PC-3 (cell line): ENCODE data around the gene TRAPPC13. TPM values are rescaled to one million over a fixed set of nuclear protein-coding genes. Genes with fewer than 3 reads are reported as not detected.

Experiments
- ATAC-seq: fragments of 200-7000 bp; cut with Tn5 transposase; 2 replicates; pipeline ENCODE4 v1.9.1; 2020; ENCODE audit warnings: mild to moderate bottlenecking, moderate library complexity
- BruUV-seq: library from RNA; stranded (reverse); fragments of 400-500 nt; replicated peaks from 2 replicates; lab custom pipeline; 2021; lab: Mats Ljungman, UMichigan
- CTCF ChIA-PET: fragments of 300-600 bp; sonication (Branson Sonifier 250); formaldehyde crosslinking; loops from one replicate; lab custom pipeline; 2022; ENCODE audit warnings: antibody characterized with exemption; lab: Charles Lee
- POLR2A ChIA-PET: fragments of 300-600 bp; sonication (Branson Sonifier 250); formaldehyde crosslinking; loops from one replicate; lab custom pipeline; 2022; ENCODE audit warnings: antibody characterized with exemption; ENCODE audit not compliant: unreplicated experiment; lab: Charles Lee
- DNase-seq: peaks from one replicate; pipeline ENCODE4 v3.0.0-alpha.2; 2015
- H2AFZ ChIP-seq: fragments of 300-600 bp; sonication (generic); 2 replicates; pipeline ENCODE4 v1.6.0; 2016; ENCODE audit warnings: antibody characterized with exemption, low read length
- H3F3A ChIP-seq: fragments of 300-600 bp; sonication (generic); one replicate; pipeline ENCODE4 v1.6.0; 2017; ENCODE audit warnings: antibody characterized with exemption, low read length, control low read depth, mild to moderate bottlenecking; ENCODE audit not compliant: unreplicated experiment
- H3K27ac ChIP-seq: fragments of 300-600 bp; sonication (generic); 2 replicates; pipeline ENCODE4 v1.5.1; 2016; ENCODE audit warnings: mild to moderate bottlenecking, low read length
- H3K27me3 ChIP-seq: fragments of 300-600 bp; sonication (generic); 2 replicates; pipeline ENCODE4 v1.6.1; 2016; ENCODE audit warnings: low read length, mixed read lengths
- H3K36me3 ChIP-seq: fragments of 300-600 bp; sonication (generic); 2 replicates; pipeline ENCODE4 v1.6.1; 2016; ENCODE audit warnings: low read depth, mixed run types, low read length, mixed read lengths
- H3K4me1 ChIP-seq: fragments of 300-600 bp; sonication (generic); 2 replicates; pipeline ENCODE4 v1.5.1; 2016; ENCODE audit warnings: low read length; ENCODE audit not compliant: insufficient read depth
- H3K4me2 ChIP-seq: fragments of 300-600 bp; sonication (generic); 2 replicates; pipeline ENCODE4 v1.6.0; 2016; ENCODE audit warnings: low read length
- H3K4me3 ChIP-seq: fragments of 300-600 bp; sonication (generic); 2 replicates; pipeline ENCODE4 v1.5.1; 2016; ENCODE audit warnings: mild to moderate bottlenecking, low read length, mixed read lengths
- H3K79me2 ChIP-seq: fragments of 300-600 bp; sonication (generic); 2 replicates; pipeline ENCODE4 v1.6.1; 2017; ENCODE audit warnings: low read length, mixed read lengths
- H3K9ac ChIP-seq: fragments of 300-600 bp; sonication (generic); 2 replicates; pipeline ENCODE4 v1.6.0; 2016; ENCODE audit warnings: mild to moderate bottlenecking, low read length
- H3K9me2 ChIP-seq: fragments of 300-600 bp; sonication (generic); replicated peaks from 2 replicates; pipeline ENCODE4 v1.6.1; 2016; ENCODE audit warnings: mixed run types, low read length, mixed read lengths
- H3K9me3 ChIP-seq: fragments of 300-600 bp; sonication (generic); 2 replicates; pipeline ENCODE4 v1.6.1; 2016; ENCODE audit warnings: low read length, mixed read lengths
- H4K20me1 ChIP-seq: fragments of 300-600 bp; sonication (generic); 2 replicates; pipeline ENCODE4 v1.6.1; 2016; ENCODE audit warnings: low read length, mixed read lengths
- EZH2 ChIP-seq: fragments of 300-600 bp; sonication (generic); IDR thresholded peaks from one replicate; pipeline ENCODE4 v1.6.1; 2017; ENCODE audit warnings: antibody characterized with exemption, mild to moderate bottlenecking, low read length; ENCODE audit not compliant: unreplicated experiment
- EZH2phosphoT487 ChIP-seq: fragments of 300-600 bp; sonication (generic); IDR thresholded peaks from 2 replicates; pipeline ENCODE4 v1.6.1; 2018; ENCODE audit warnings: mild to moderate bottlenecking, antibody characterized with exemption, low read length, borderline replicate concordance
- intact Hi-C: fragments of 100-400 bp; cut with micrococcal nuclease; formaldehyde crosslinking; loops from 2 replicates; pipeline ENCODE4 v1.9.0; 2023
- total RNA-seq: library from RNA; depleted of rRNA; stranded (reverse); fragments of >200 nt; gene quantifications from 2 replicates; pipeline ENCODE4 v1.2.3, GENCODE V29; 2014
- TF ChIP-seq, protein P1 (sequence below): fragments of 300-600 bp; sonication (generic); conservative IDR thresholded peaks from 2 replicates; pipeline ENCODE4 v1.5.1; 2017; ENCODE audit warnings: antibody characterized with exemption, low read depth, mild to moderate bottlenecking, low read length

TRAPPC13 gene
- total RNA-seq, 1 experiment from 2014 or later, result 6.6 TPM

DNA sequence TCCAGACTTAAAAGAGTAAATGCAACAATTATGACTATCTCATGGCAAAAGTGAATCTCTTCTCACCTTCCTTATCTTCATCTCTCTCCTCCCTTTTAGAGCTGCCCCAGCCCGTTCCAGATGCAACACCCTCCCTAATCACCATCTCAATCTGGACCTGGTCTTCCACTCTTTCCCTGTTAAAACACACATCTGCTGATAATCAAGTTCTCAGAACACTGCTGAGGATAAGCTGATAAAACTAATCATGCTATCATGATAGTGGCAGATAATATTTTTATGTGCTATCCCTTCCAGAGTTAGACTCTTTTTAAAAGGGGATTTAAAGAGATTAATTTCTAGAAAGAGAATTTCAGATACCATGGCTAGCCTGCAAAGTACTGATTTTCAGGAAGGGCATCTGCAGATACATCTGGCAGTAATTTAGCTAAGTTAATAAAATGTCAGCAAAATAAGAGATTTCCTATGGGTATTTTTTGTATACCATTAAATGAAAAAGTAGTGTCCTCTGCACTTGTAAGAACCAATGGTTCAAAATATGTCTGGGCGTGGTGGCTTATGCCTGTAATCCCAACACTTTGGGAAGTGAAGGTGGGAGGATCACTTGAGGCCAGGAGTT is 79.9 kb downstream of the TRAPPC13 start:
- no peak overlapping the region for H3K4me3 ChIP-seq
- H3K27ac ChIP-seq, result no peak overlapping the region
- no peak for DNase-seq
- no TSS peak for BruUV-seq
- intact Hi-C loops, result no loop called here
- TF ChIP-seq, protein P1, sequence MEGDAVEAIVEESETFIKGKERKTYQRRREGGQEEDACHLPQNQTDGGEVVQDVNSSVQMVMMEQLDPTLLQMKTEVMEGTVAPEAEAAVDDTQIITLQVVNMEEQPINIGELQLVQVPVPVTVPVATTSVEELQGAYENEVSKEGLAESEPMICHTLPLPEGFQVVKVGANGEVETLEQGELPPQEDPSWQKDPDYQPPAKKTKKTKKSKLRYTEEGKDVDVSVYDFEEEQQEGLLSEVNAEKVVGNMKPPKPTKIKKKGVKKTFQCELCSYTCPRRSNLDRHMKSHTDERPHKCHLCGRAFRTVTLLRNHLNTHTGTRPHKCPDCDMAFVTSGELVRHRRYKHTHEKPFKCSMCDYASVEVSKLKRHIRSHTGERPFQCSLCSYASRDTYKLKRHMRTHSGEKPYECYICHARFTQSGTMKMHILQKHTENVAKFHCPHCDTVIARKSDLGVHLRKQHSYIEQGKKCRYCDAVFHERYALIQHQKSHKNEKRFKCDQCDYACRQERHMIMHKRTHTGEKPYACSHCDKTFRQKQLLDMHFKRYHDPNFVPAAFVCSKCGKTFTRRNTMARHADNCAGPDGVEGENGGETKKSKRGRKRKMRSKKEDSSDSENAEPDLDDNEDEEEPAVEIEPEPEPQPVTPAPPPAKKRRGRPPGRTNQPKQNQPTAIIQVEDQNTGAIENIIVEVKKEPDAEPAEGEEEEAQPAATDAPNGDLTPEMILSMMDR, result no peak
- TF ChIP-seq EZH2phosphoT487 (no peak), EZH2 (no peak)
- no peaks in the 10 kb centered on the region for H3K36me3 ChIP-seq
- CTCF ChIA-PET, result no interaction called here
- H3K9ac ChIP-seq, result no peak overlapping the region
- H3K4me2 ChIP-seq, result no peak overlapping the region
- no peaks in the 10 kb centered on the region for H3K27me3 ChIP-seq
- H4K20me1 ChIP-seq, result no peaks in the 10 kb centered on the region
- H3F3A ChIP-seq, result no peaks in the 10 kb centered on the region
- ATAC-seq, result no peak
- H3K79me2 ChIP-seq, result no peaks in the 10 kb centered on the region
- H3K9me2 ChIP-seq, result no peaks in the 10 kb centered on the region
- H3K4me1 ChIP-seq, result no peaks in the 10 kb centered on the region
- H2AFZ ChIP-seq, result no peak overlapping the region
- POLR2A ChIA-PET, result no interaction called here
- no peaks in the 10 kb centered on the region for H3K9me3 ChIP-seq

DNA sequence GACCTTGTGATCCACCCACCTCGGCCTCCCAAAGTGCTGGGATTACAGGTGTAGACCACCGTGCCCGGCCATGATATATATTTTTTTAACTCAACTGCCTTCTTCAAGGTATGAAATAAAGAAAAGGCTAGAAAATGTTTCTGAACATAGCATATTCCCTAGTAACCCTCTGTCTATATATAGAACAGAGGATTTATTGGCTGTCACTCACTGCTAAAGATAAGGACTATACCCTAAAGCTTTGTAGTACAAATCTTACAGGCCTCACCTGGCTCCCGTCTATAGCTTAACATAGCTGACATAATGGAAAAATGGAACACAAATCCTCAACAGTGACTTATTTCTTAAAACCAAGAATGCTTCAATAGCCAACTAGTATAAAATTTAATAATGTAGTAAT is 82.8 kb downstream of the TRAPPC13 start:
- ChIA-PET CTCF (no interaction called here), POLR2A (no interaction called here)
- DNase-seq (no peak), ATAC-seq (no peak)
- Histone ChIP-seq H3K4me3 (no peak overlapping the region), H3K4me1 (no peaks in the 10 kb centered on the region), H3K36me3 (no peaks in the 10 kb centered on the region), H4K20me1 (no peaks in the 10 kb centered on the region), H3K9me3 (no peaks in the 10 kb centered on the region), H3K27me3 (no peaks in the 10 kb centered on the region), H3K9me2 (no peaks in the 10 kb centered on the region), H3K4me2 (no peak overlapping the region), H3F3A (no peaks in the 10 kb centered on the region), H3K27ac (no peak overlapping the region), H3K79me2 (no peaks in the 10 kb centered on the region), H3K9ac (no peak overlapping the region), H2AFZ (no peak overlapping the region)
- TF ChIP-seq EZH2 (no peak), EZH2phosphoT487 (no peak)
- TF ChIP-seq, protein P1, result no peak
- BruUV-seq, result no TSS peak
- intact Hi-C loops, result no loop called here

DNA sequence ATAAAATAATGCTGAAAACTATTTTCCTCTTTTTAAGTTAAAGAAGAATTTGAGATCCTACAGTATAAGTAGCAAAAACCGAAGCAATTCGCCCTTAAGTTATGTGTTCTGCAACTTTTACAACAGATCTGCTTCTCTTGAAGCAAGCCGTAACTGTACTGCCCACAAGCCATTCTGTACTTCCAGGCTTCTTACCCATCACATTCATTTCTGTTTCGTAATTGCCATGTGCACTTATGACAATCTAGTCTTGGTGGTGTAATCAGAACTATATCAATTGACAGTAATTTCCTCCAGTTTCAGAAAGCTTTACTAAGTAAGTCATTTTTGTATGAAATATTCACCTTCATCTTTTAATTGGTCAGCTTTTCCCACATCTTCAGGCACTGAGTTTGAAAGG is 83.3 kb downstream of the TRAPPC13 start:
- Histone ChIP-seq H4K20me1 (no peaks in the 10 kb centered on the region), H3K4me2 (no peak overlapping the region), H2AFZ (no peak overlapping the region), H3K4me3 (no peak overlapping the region), H3K27ac (no peak overlapping the region), H3F3A (no peaks in the 10 kb centered on the region), H3K9ac (no peak overlapping the region), H3K9me2 (no peaks in the 10 kb centered on the region), H3K79me2 (no peaks in the 10 kb centered on the region), H3K36me3 (no peaks in the 10 kb centered on the region), H3K9me3 (no peaks in the 10 kb centered on the region), H3K4me1 (no peaks in the 10 kb centered on the region), H3K27me3 (no peaks in the 10 kb centered on the region)
- ChIA-PET POLR2A (no interaction called here), CTCF (no interaction called here)
- DNase-seq (no peak), ATAC-seq (no peak)
- TF ChIP-seq EZH2 (no peak), EZH2phosphoT487 (no peak)
- TF ChIP-seq, protein P1, result no peak
- intact Hi-C loops, result no loop called here
- no TSS peak for BruUV-seq
